Heart left ventricle (tissue), 16 donors: ENCODE data around the gene PRKCA. TPM values are rescaled to one million over a fixed set of nuclear protein-coding genes. Genes with fewer than 3 reads are reported as not detected.

ENCODE experiments used
- ATAC-seq, 4 donors: fragments of 200-7000 bp; cut with Tn5 transposase; one replicate each; pipeline ENCODE4 v1.9.1; 2020 to 2022; ENCODE audit warnings: moderate library complexity in 4 of 4, mild to moderate bottlenecking in 3 of 4, moderate number of reproducible peaks in 1 of 4
- DNase-seq, 5 donors: peaks; one replicate each; pipeline ENCODE4 v3.0.0-alpha.2; 2020
- H3K27ac ChIP-seq, 12 donors: fragments of 200-600 bp; sonication (generic) in 4 of 12; one replicate each; pipeline versions ENCODE4 v1.5.0 to v1.8.0; 2016 to 2022; ENCODE audit warnings: mild to moderate bottlenecking in 2 of 12
- H3K27me3 ChIP-seq, 9 donors: fragments of 200-600 bp; sonication (generic) in 2 of 9; one replicate each; pipeline versions ENCODE4 v1.5.1 to v1.8.0; 2016 to 2022; ENCODE audit warnings: mild to moderate bottlenecking in 3 of 9
- H3K36me3 ChIP-seq, 9 donors: fragments of 200-600 bp; sonication (generic) in 2 of 9; one replicate each; pipeline versions ENCODE4 v1.5.0 to v1.8.0; 2018 to 2022; ENCODE audit warnings: mild to moderate bottlenecking in 2 of 9
- H3K4me1 ChIP-seq, 12 donors: fragments of 200-600 bp; sonication (generic) in 4 of 12; one replicate each; pipeline versions ENCODE4 v1.5.0 to v1.8.0; 2016 to 2022; ENCODE audit warnings: mild to moderate bottlenecking in 3 of 12
- H3K4me3 ChIP-seq, 12 donors: fragments of 200-600 bp; sonication (generic) in 4 of 12; one replicate each; pipeline versions ENCODE4 v1.5.0 to v1.8.0; 2017 to 2022; ENCODE audit warnings: mild to moderate bottlenecking in 9 of 12, moderate library complexity in 4 of 12
- H3K9me3 ChIP-seq, 12 donors: fragments of 200-600 bp; sonication (generic) in 4 of 12; one replicate each; pipeline versions ENCODE4 v1.5.0 to v1.8.0; 2016 to 2022; ENCODE audit warnings: mild to moderate bottlenecking in 1 of 12
- POLR2A ChIP-seq, 2 donors: fragments of 450-650 bp; IDR thresholded peaks; one replicate each; pipeline ENCODE4 v1.6.1; 2017; ENCODE audit warnings: antibody characterized with exemption in 2 of 2, mild to moderate bottlenecking in 2 of 2, moderate library complexity in 2 of 2
- WGBS, 4 donors: extraction: QIAGEN DNeasy Blood & Tissue Kit in 2 of 4; methylation state at CpG; one replicate each; pipeline versions ENCODE4 v1.1.5 to v1.1.7; 2013 to 2018; 5-methylcytosine and 5-hydroxymethylcytosine counted together
- intact Hi-C, 10 donors: fragments of 100-400 bp; cut with DNase I; formaldehyde crosslinking; loops; one replicate each; pipeline versions ENCODE4 v1.11.1 to v1.14.2; 2022
- polyA plus RNA-seq, 2 donors: library from polyadenylated mRNA; stranded (reverse); fragments of 200-250 nt; gene quantifications; one replicate each; pipeline ENCODE4 v1.2.3, GENCODE V29; 2013
- total RNA-seq, 9 donors: library from RNA; depleted of rRNA in 2 of 9; stranded (reverse); fragments of >200 nt in 2 of 9; fragmentation: NEBNext Ultra II Directional in 3 of 9; extraction: Animal tissue kit (Norgen Biotek cat#: 25700) in 3 of 9; gene quantifications; one replicate each; pipeline versions ENCODE4 v1.1.0 to v1.2.4, GENCODE V29; 2016 to 2023
- TF ChIP-seq, protein P1 (sequence below), 12 donors: fragments of 200-600 bp; sonication (generic) in 4 of 12; IDR thresholded peaks; one replicate each; pipeline versions ENCODE4 v1.5.0 to v1.8.0; 2018 to 2022; ENCODE audit warnings: antibody characterized with exemption in 12 of 12, mild to moderate bottlenecking in 5 of 12
- donor health status: ischemic (EF 13 %, LVEDD 7.1; RV severe dilation, severe dysfunction).
- donor health status: healthy with polysubstance abuse.
- donor health status: DM: no; HTN: yes; CAD: no.
- donor health status: DM: no; HTN: no; CAD: no.
- donor health status: ischemic (EF 25% LVEDD 6.9; RV normal size, moderate dysfunction).
- donor health status: ischemic (EF 25% LVEDD 5.7; RV mildly dilated, moderate dysfunction).
- donor health status: healthy.
- donor health status: DM: yes; HTN: yes; CAD: no.
- donor health status: ischemic (EF 35%, LVEDD 5.7; RV mildly dilated, moderate dysfunction).
- donor health status: nonischemic (EF 11% LVEDD 7.7; RV severe dilation, severe dysfunction).
- donor health status: DM: yes; HTN: yes; CAD: no.
- donor health status: PGD.
- donor health status: ischemic (EF 29% LVEDD 5.4; RV normal size, mild dysfunction).
- donor health status: nonischemic (EF 23%, LVEDD 6.1; RV moderate dilation, normal function).

PRKCA gene
- total and polyA plus RNA-seq, 11 donors = 3.4 to 26.8 (median 11.4) TPM

DNA sequence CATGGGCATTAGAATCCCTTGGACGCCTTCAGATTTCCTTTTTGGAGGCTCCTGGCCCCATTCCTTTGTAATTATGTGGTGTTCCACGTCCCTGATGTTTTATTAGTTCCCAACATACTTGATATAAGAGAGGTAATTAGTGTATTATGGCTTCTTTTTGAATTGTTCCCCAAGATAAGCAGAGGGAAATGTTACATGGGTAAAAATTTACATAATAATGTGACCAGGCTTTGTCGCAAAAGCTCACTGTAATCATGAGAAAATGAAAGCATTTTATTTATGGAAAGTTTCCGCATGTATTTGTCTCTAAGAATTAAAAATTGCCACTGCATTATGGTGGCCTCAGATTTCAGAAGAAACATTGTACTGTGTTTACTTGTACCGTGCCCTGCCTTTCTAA lies 177.8 kb downstream of the PRKCA start:
- H3K4me3 ChIP-seq = no peak overlapping the region
- H3K36me3 ChIP-seq = no peaks in the 10 kb centered on the region
- intact Hi-C loops = no loop called here
- H3K4me1 ChIP-seq = no peaks in the 10 kb centered on the region
- DNase-seq (no peak), ATAC-seq (no peak)
- no peak for TF ChIP-seq POLR2A (IDR thresholded peaks at IDR 0.05)
- TF ChIP-seq, protein P1, sequence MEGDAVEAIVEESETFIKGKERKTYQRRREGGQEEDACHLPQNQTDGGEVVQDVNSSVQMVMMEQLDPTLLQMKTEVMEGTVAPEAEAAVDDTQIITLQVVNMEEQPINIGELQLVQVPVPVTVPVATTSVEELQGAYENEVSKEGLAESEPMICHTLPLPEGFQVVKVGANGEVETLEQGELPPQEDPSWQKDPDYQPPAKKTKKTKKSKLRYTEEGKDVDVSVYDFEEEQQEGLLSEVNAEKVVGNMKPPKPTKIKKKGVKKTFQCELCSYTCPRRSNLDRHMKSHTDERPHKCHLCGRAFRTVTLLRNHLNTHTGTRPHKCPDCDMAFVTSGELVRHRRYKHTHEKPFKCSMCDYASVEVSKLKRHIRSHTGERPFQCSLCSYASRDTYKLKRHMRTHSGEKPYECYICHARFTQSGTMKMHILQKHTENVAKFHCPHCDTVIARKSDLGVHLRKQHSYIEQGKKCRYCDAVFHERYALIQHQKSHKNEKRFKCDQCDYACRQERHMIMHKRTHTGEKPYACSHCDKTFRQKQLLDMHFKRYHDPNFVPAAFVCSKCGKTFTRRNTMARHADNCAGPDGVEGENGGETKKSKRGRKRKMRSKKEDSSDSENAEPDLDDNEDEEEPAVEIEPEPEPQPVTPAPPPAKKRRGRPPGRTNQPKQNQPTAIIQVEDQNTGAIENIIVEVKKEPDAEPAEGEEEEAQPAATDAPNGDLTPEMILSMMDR (IDR thresholded peaks at IDR 0.05) = no peak
- no peaks in the 10 kb centered on the region for H3K27me3 ChIP-seq
- no peak overlapping the region for H3K27ac ChIP-seq
- H3K9me3 ChIP-seq = no peaks in the 10 kb centered on the region
- WGBS, 4 donors = 74 to 80% (median 76%) methylated on average over 5 of the region's 5 CpGs

DNA sequence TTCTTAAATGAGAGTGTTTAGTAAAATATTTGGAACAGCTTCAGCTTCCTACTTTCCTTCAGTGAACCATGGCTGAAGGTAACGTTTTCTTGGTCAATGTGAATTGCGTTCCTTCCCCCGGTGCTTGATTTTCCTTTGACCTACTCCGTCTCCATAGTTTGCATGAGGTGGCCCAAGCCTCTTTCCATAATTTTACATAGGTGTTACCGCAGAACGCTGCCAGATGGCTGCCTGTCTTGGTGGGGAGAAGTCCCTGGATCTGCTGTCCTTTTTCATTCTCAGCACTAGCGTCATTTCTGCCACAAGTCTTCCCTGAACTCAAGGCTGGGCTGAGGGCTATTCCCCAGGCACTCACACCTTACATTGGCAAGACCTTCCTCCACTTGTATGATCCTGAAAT lies 178.4 kb downstream of the PRKCA start:
- WGBS, 4 donors = 92 to 98% (median 93%) methylated on average over 7 of the region's 7 CpGs
- TF ChIP-seq, protein P1 (IDR thresholded peaks at IDR 0.05) = no peak
- TF ChIP-seq POLR2A (IDR thresholded peaks at IDR 0.05) = no peak
- no peaks in the 10 kb centered on the region for H3K27me3 ChIP-seq

DNA sequence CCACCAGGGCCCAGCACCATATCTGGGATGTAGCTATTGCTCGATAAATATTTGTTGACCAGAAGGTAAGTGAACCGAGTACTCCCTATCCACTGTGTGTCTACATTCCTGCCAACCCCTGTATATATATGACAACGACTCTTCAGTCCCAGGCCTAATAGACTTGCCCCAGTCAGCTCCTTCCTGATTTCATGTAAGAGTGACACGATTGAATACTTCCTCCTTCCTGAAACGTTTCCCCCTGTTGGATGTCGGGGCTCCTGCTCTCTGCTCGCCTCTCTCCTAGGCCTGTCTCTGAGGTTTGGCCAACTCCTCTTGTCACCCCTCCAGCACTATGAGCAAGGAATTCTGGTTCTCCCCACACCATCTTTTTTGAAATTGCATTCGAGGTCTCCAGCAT lies 178.9 kb downstream of the PRKCA start:
- Histone ChIP-seq H3K36me3 (no peaks in the 10 kb centered on the region), H3K27me3 (no peaks in the 10 kb centered on the region), H3K27ac (no peak overlapping the region), H3K4me3 (no peak overlapping the region), H3K9me3 (no peaks in the 10 kb centered on the region), H3K4me1 (no peaks in the 10 kb centered on the region)
- no peak for DNase-seq
- 80 to 83% (median 81%) methylated on average over 8 of the region's 8 CpGs for WGBS, 4 donors
- TF ChIP-seq POLR2A (IDR thresholded peaks at IDR 0.05) = no peak
- TF ChIP-seq, protein P1 (IDR thresholded peaks at IDR 0.05) = no peak
- intact Hi-C loops = no loop called here
- no peak for ATAC-seq

More for the DNA sequence above, 178.4 kb downstream of the PRKCA start:
- H3K36me3 ChIP-seq = no peaks in the 10 kb centered on the region
- ATAC-seq = no peak
- intact Hi-C loops = no loop called here
- no peak overlapping the region for H3K27ac ChIP-seq
- no peak overlapping the region for H3K4me3 ChIP-seq
- DNase-seq = no peak
- H3K4me1 ChIP-seq = no peaks in the 10 kb centered on the region
- no peaks in the 10 kb centered on the region for H3K9me3 ChIP-seq

DNA sequence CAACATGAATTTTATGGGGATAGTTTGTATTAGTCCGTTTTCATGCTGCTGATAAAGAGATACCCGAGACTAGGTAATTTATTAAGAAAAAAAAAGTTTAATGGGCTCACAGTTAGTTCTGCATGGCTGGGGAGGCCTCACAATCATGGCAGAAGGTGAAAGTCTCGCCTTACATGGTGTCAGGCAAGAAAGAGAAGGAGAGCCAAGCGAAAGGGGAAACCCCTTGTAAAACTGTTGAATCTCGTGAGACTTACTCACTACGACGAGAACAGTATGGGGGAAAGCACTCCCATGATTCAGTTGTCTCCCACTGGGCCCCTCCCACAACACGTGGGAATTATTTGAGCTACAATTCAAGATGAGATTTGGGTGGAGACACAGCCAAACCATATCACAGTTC lies 181.5 kb downstream of the PRKCA start:
- H3K27ac ChIP-seq = no peak overlapping the region
- 82 to 86% (median 84%) methylated on average over 8 of the region's 8 CpGs for WGBS, 4 donors
- ATAC-seq = no peak
- TF ChIP-seq, protein P1 (IDR thresholded peaks at IDR 0.05) = no peak
- no peak for TF ChIP-seq POLR2A (IDR thresholded peaks at IDR 0.05)
- no peak for DNase-seq
- no peaks in the 10 kb centered on the region for H3K36me3 ChIP-seq
- H3K4me3 ChIP-seq = no peak overlapping the region
- no peaks in the 10 kb centered on the region for H3K4me1 ChIP-seq
- intact Hi-C loops = no loop called here
- H3K9me3 ChIP-seq = no peaks in the 10 kb centered on the region
- no peaks in the 10 kb centered on the region for H3K27me3 ChIP-seq
